Adipocyte (in vitro differentiated cells): ENCODE measurements around the gene RTN4.

Experiments
- DNase-seq: peaks from one replicate; pipeline ENCODE4 v3.0.0-alpha.2; 2015; ENCODE audit warnings: low read depth
- H3K27me3 ChIP-seq: replicated peaks from 2 replicates; pipeline ENCODE4 v1.7.0; 2013; ENCODE audit warnings: mild to moderate bottlenecking, low read length, moderate library complexity; ENCODE audit not compliant: control insufficient read depth, insufficient read depth
- H3K36me3 ChIP-seq: 2 replicates; pipeline ENCODE4 v1.7.0; 2013; ENCODE audit warnings: low read length, mild to moderate bottlenecking, moderate library complexity; ENCODE audit not compliant: control insufficient read depth, insufficient read depth, severe bottlenecking
- H3K4me1 ChIP-seq: 2 replicates; pipeline ENCODE4 v1.7.0; 2013; ENCODE audit warnings: mild to moderate bottlenecking, low read length, moderate library complexity; ENCODE audit not compliant: control insufficient read depth, insufficient read depth
- H3K4me3 ChIP-seq: 2 replicates; pipeline ENCODE4 v1.7.0; 2013; ENCODE audit warnings: mild to moderate bottlenecking, low read length, moderate library complexity
- H3K9ac ChIP-seq: 2 replicates; pipeline ENCODE4 v1.7.0; 2013; ENCODE audit warnings: mild to moderate bottlenecking, low read length, moderate library complexity
- H3K9me3 ChIP-seq: 2 replicates; pipeline ENCODE4 v1.7.0; 2013; ENCODE audit warnings: mild to moderate bottlenecking, low read length, moderate library complexity; ENCODE audit not compliant: control insufficient read depth

Gene RTN4

GRCh38 chr2:54946220-54946805 lies 103.9 kb downstream of the RTN4 start:
- peaks cover 24% of the 10 kb centered on the region for H3K4me1 ChIP-seq
- no peaks in the 10 kb centered on the region for H3K27me3 ChIP-seq
- DNase-seq = no peak
- no peaks in the 10 kb centered on the region for H3K9me3 ChIP-seq
- H3K4me3 ChIP-seq = peak overlapping the region; percentile 41
- H3K9ac ChIP-seq = peak overlapping the region; percentile 50
- no peaks in the 10 kb centered on the region for H3K36me3 ChIP-seq

GRCh38 chr2:54945391-54946219 lies 104.6 kb downstream of the RTN4 start:
- peak overlapping the region; percentile 65 for H3K4me3 ChIP-seq
- no peaks in the 10 kb centered on the region for H3K9me3 ChIP-seq
- H3K27me3 ChIP-seq = no peaks in the 10 kb centered on the region
- H3K36me3 ChIP-seq = no peaks in the 10 kb centered on the region
- H3K4me1 ChIP-seq = peaks cover 24% of the 10 kb centered on the region
- peak; percentile 76 for DNase-seq
- peak overlapping the region; percentile 76 for H3K9ac ChIP-seq

GRCh38 chr2:54944724-54945326 lies 105.4 kb downstream of the RTN4 start:
- Histone ChIP-seq H3K4me3 (no peak overlapping the region), H3K36me3 (no peaks in the 10 kb centered on the region), H3K27me3 (no peaks in the 10 kb centered on the region), H3K9me3 (no peaks in the 10 kb centered on the region), H3K9ac (no peak overlapping the region), H3K4me1 (peaks cover 24% of the 10 kb centered on the region)
- no peak for DNase-seq

GRCh38 chr2:54942373-54942772 lies 107.9 kb downstream of the RTN4 start:
- no peak overlapping the region for H3K4me3 ChIP-seq
- no peaks in the 10 kb centered on the region for H3K9me3 ChIP-seq
- no peak for DNase-seq
- no peaks in the 10 kb centered on the region for H3K27me3 ChIP-seq
- no peaks in the 10 kb centered on the region for H3K36me3 ChIP-seq
- H3K9ac ChIP-seq = no peak overlapping the region
- H3K4me1 ChIP-seq = peaks cover 16% of the 10 kb centered on the region

- no peak for DNase-seq
- H3K9me3 ChIP-seq = no peaks in the 10 kb centered on the region
- no peaks in the 10 kb centered on the region for H3K36me3 ChIP-seq
- peaks cover 9% of the 10 kb centered on the region for H3K4me1 ChIP-seq
- no peaks in the 10 kb centered on the region for H3K27me3 ChIP-seq
- no peak overlapping the region for H3K9ac ChIP-seq
- no peak overlapping the region for H3K4me3 ChIP-seq
Observed at GRCh38 chr2:54941248-54941984, 108.8 kb downstream of the RTN4 start.

- no peaks in the 10 kb centered on the region for H3K27me3 ChIP-seq
- no peaks in the 10 kb centered on the region for H3K36me3 ChIP-seq
- no peaks in the 10 kb centered on the region for H3K9me3 ChIP-seq
- peaks cover 4% of the 10 kb centered on the region for H3K4me1 ChIP-seq
- peak; percentile 36 for DNase-seq
- no peak overlapping the region for H3K9ac ChIP-seq
- no peak overlapping the region for H3K4me3 ChIP-seq
Observed at GRCh38 chr2:54940723-54941122, 109.5 kb downstream of the RTN4 start.

GRCh38 chr2:54939446-54940118 lies 110.7 kb downstream of the RTN4 start:
- Histone ChIP-seq H3K4me1 (no peaks in the 10 kb centered on the region), H3K4me3 (no peak overlapping the region), H3K36me3 (no peaks in the 10 kb centered on the region), H3K9ac (no peak overlapping the region), H3K9me3 (no peaks in the 10 kb centered on the region), H3K27me3 (no peaks in the 10 kb centered on the region)
- no peak for DNase-seq

GRCh38 chr2:54936766-54937165 lies 113.5 kb downstream of the RTN4 start:
- Histone ChIP-seq H3K36me3 (no peaks in the 10 kb centered on the region), H3K27me3 (no peaks in the 10 kb centered on the region), H3K9ac (no peak overlapping the region), H3K4me1 (no peaks in the 10 kb centered on the region), H3K9me3 (no peaks in the 10 kb centered on the region), H3K4me3 (no peak overlapping the region)
- DNase-seq = no peak

- Histone ChIP-seq H3K27me3 (no peaks in the 10 kb centered on the region), H3K36me3 (no peaks in the 10 kb centered on the region), H3K4me1 (peaks cover 2% of the 10 kb centered on the region), H3K9me3 (no peaks in the 10 kb centered on the region), H3K4me3 (no peak overlapping the region), H3K9ac (no peak overlapping the region)
- DNase-seq = no peak
Observed at GRCh38 chr2:54935389-54935788, 114.9 kb downstream of the RTN4 start.

- Histone ChIP-seq H3K4me1 (peaks cover 8% of the 10 kb centered on the region), H3K36me3 (no peaks in the 10 kb centered on the region), H3K4me3 (no peak overlapping the region), H3K9me3 (no peaks in the 10 kb centered on the region), H3K9ac (no peak overlapping the region), H3K27me3 (no peaks in the 10 kb centered on the region)
- no peak for DNase-seq
Observed at GRCh38 chr2:54931473-54931872, 118.8 kb downstream of the RTN4 start.
